SK-N-SH treated with all-trans-retinoic acid at 6 μM for 48 hours (cell line): ENCODE results near the gene ATP8A2.
"Not testable (repeated sequence)": the region's sequence is repeated elsewhere in the genome, so short reads cannot be mapped to it uniquely, and the experiment has no call there.

Experiments used
- ESRRG ChIP-seq: fragments of 250-450 bp; sonication (Bioruptor Pico); IDR thresholded peaks from 2 replicates; pipeline ENCODE4 v1.6.1; 2021; ENCODE audit warnings: mild to moderate bottlenecking
- OSR1 ChIP-seq: fragments of 250-450 bp; sonication (Bioruptor Pico); IDR thresholded peaks from 2 replicates; pipeline ENCODE4 v1.8.0; 2022; ENCODE audit warnings: moderate library complexity, mild to moderate bottlenecking, inconsistent platforms
- PATZ1 ChIP-seq: fragments of 250-450 bp; sonication (Bioruptor Pico); IDR thresholded peaks from 2 replicates; pipeline ENCODE4 v1.8.0; 2020; ENCODE audit warnings: mild to moderate bottlenecking, moderate library complexity, borderline replicate concordance
- POU6F1 ChIP-seq: fragments of 250-450 bp; sonication (Bioruptor Pico); IDR thresholded peaks from 2 replicates; pipeline ENCODE4 v1.8.0; 2021; ENCODE audit warnings: low read depth, mild to moderate bottlenecking, moderate library complexity, borderline replicate concordance
- SNAI2 ChIP-seq: fragments of 250-450 bp; sonication (Bioruptor Pico); IDR thresholded peaks from 2 replicates; pipeline ENCODE4 v1.5.0; 2020; ENCODE audit warnings: mild to moderate bottlenecking, moderate library complexity
- TCF4 ChIP-seq: fragments of 250-450 bp; sonication (Bioruptor Pico); IDR thresholded peaks from 2 replicates; pipeline ENCODE4 v1.8.0; 2021; ENCODE audit warnings: mild to moderate bottlenecking, moderate library complexity, borderline replicate concordance
- ZC3H10 ChIP-seq: fragments of 250-450 bp; sonication (Bioruptor Pico); IDR thresholded peaks from 2 replicates; pipeline ENCODE4 v1.5.1; 2021; ENCODE audit warnings: mild to moderate bottlenecking, moderate library complexity
- ZFP30 ChIP-seq: fragments of 450-650 bp; formaldehyde crosslinking; IDR thresholded peaks from 2 replicates; pipeline ENCODE4 v1.5.0; 2022; ENCODE audit warnings: mild to moderate bottlenecking, moderate library complexity
- ZNF70 ChIP-seq: fragments of 450-650 bp; formaldehyde crosslinking; IDR thresholded peaks from 2 replicates; pipeline ENCODE4 v1.5.0; 2020; ENCODE audit warnings: mild to moderate bottlenecking, moderate library complexity
- ZNF8 ChIP-seq: fragments of 450-650 bp; formaldehyde crosslinking; IDR thresholded peaks from 2 replicates; pipeline ENCODE4 v1.5.0; 2020; ENCODE audit warnings: mild to moderate bottlenecking, moderate library complexity

GRCh38 chr13:26072335-26072734 is 700.6 kb downstream of the ATP8A2 start:
- not testable (repeated sequence) for TF ChIP-seq ZNF8 (CRISPR knock-in tag); ZC3H10 (CRISPR knock-in tag); ZFP30; ESRRG (CRISPR knock-in tag); ZNF70 (CRISPR knock-in tag); TCF4 (CRISPR knock-in tag); OSR1; POU6F1 (CRISPR knock-in tag); PATZ1 (CRISPR knock-in tag); SNAI2
